GM18867 (cell line): ENCODE data around the gene SYTL4.
A peak's percentile ranks its signal among the peaks of the same experiment; 100 is the strongest.

Source experiments
- ATAC-seq: cut with Tn5 transposase; IDR thresholded peaks from one replicate; pipeline ENCODE4 v1.9.1; 2021; ENCODE audit warnings: mild to moderate bottlenecking, moderate library complexity; ENCODE audit not compliant: unreplicated experiment

The SYTL4 gene

DNA sequence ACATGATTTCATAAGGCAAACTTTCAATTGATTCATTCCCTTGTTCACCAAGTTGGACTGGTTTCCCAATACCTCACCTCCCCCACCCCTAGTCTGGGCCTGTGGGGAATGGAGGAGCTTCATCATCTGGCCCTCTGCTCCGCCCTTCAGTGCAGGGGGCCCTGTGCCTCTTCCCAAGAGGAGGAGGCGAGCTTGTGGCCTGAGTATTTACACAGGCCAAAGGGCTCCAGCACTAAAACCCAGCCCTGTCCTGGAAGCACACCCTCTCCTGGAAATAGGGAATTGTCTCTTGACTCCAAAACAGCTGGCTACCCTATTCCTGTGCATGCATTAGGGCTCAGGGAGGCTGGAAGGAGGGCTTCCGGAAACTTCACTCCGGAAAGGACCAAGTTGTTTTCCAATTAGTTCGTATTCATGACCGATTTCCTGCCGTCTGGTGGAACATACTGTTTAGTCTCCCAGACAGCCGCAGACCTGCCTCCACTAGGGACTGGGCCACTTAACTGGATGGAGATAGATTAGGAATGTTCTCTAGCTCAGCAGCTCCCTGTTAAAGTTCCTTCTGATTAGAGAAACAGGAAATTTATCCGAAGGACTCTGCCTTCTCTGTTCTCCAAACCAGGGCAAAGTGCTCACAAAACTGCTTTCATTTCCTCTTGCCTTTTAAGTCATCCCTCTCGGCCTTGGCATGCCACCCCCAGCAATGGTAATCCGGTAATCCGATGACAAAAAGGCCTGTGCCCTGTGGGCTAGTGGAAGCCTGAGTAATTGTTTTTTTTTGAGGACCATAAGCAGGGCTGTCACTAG is 82.2 kb downstream of the SYTL4 start:
- no peak for ATAC-seq

DNA sequence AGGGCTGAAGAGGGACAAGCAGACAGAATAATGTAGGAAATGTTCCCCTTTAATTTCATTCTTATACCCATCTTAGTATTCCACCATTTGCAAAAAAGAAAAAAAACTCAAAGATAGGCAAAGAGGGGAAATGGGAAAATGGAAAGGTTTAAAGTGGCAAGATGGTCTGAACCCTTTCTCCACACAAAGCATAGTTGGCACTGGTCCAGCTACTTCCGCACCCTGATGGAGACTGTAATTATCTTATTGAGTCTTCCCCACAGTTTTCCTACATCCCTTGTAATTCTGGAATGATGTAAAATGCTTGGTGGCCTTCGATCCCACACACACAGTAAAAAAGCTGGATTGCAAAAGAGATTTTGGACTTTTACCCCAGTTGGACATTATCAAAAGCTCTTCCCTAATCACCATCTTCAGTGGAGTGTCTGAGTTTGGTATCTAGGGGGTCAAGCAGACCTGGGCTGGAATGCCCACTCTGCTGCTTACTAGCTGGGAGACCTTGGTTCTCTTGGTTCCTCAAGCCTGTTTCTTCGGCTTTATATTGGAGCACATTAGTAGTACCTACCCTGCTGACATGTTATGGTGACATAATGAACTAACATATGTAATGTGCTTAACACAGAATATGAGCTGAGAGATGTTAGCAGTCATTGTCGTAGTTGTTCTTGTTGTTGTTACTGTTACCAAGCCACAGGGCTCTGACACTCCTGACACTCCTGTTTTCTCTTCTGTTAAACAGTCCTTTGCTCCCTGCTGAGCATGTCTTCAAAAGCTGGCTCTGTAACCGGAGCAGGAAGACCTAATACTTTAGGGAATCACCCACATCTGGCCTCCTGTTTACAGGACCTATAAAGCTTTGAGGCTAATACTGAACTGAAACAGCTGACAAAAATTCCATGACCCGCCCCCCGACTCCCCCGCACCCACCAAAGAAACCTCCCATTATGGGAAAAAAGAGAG is 83.2 kb downstream of the SYTL4 start:
- ATAC-seq = no peak

DNA sequence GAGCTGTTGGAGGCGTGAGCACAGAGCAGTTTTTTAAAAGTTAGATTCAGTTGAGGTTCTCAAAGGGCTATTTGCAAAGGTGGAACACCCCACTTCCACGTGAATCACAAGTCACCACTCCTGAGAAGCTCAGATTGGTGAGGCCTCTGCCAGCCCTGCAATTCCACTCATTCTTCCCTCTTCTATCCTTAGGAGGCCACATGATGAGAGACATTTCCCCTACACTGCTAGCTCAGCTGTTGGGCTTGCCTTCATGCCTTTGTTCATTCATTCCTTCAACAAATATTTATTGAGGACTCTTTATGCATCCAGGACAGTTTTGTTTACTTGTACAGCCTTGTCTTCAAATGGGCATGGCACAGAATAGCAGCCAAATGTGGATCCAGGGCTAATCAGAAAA is 84.2 kb downstream of the SYTL4 start:
- no peak for ATAC-seq

DNA sequence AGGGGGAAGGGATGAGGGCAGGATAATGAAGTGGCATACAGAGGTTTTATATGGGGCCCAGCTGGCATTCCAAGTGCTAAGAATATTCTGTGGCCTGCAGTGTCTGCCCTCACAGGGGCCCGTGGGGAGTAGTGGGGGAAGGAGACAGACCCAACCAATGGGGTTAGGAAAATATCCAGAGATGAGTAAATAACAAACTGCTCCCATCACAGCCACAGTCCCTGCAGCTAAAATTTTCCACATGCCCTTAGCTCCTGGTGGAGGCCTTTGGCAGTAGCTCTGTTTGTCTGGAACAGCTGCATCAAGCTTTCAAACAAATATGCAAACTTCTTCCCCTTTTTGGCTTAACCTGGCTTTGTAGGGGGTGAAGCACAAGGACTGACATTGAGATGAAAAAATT is 84.8 kb downstream of the SYTL4 start:
- ATAC-seq = no peak

DNA sequence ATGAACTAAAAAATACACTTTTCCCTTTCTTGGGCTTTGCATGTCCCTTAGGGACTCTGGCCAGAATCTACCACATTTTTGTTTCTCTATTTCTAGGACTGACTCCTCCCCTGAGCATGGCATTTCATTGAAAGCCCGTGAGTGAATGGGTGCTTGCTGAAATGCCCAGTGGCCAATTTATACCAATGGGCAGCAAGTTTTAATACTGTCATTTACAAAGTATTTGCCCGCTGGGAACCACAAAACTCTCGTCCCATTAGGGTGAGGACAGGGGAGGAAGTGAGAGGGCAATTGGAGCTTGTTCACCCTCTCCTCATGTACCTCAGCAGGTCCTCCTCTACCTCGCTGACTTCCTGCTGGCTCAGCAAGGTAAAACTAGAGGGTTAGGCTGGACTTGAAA is 86.8 kb downstream of the SYTL4 start:
- no peak for ATAC-seq

DNA sequence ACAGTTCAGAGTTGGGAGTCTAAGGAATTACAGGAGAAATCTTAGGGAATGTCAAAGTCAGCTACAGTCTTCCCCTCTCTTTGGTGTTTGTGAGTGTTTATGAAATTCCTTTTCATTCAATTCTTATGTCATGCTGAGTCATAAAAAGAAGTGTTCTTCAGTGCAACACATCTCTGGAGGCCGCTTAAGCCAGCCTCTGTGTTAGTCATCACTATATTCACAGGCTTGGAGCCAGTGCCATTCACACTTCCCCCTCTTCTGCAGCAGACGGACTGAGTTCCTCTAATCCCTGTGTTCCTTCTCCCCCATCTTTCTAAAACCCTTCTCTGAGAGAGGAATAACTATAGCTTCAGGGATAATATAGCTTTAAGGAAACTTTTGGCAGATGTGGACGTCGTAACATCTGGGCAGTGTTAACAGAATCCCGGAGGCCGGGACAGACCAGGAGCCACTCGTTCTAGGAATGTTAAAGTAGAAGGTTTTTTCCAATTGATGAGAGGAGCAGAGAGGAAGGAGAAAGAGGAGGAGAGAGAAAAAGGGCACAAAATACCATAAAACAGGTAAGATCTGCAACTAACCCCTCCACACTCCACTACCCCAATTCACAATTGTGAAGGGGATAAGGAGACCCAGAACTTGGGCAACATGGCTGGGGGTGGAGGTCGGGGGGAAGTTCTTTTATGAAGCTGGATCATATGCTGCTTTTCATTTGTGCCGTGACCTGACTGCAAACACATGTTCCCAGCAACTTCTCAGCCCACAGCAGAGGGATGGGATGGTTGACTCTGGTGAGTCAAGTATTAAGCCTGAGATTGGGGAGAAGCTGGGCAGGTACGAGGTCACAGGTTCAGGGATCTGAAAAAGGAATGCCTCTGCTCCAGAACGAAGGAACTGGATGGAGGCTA is 87.7 kb downstream of the SYTL4 start, which contains the start of gene SRPX2:
Gene SRPX2, plus strand, starts transcription at position 244 of the 905 bp plus-strand sequence. CDS start 2,124 bp downstream, outside the sequence.
- peak; percentile 58 for ATAC-seq

DNA sequence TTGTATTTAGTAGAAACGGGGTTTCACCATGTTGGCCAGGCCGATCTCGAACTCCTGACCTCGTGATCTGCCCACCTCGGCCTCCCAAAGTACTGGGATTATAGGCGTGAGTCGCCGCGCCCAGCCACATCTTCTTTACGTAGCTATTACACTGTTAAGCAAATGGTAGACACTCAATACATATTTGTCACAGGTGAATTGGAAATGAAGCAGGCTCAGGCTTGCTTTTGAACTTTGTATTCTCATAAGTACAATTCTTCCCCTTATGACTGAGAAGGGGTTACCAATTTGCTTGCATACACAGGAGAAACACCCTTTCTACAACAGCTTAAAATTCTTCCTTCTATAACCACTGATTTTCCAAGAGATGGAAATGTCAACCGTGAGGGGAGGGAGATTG is 88.7 kb downstream of the SYTL4 start:
- ATAC-seq = no peak

DNA sequence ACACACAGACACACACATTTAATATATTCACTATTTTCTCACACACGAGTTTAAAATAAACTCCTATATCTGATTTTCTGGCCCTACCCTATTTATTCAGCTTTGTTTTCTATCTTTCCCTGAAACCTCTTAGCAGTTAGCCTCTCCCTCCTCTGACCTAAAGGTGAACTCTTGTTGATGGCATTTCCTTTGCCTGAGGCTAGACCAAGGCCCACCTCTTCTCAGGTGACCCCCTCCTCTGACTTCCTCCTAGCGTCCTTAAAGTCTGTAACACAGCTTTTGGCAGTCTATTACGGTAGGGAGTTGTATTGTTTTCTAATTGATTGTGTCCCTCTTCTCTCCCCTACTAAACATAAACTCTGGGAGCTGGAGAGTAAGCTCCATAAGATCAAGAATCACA is 89.6 kb downstream of the SYTL4 start:
- no peak for ATAC-seq

DNA sequence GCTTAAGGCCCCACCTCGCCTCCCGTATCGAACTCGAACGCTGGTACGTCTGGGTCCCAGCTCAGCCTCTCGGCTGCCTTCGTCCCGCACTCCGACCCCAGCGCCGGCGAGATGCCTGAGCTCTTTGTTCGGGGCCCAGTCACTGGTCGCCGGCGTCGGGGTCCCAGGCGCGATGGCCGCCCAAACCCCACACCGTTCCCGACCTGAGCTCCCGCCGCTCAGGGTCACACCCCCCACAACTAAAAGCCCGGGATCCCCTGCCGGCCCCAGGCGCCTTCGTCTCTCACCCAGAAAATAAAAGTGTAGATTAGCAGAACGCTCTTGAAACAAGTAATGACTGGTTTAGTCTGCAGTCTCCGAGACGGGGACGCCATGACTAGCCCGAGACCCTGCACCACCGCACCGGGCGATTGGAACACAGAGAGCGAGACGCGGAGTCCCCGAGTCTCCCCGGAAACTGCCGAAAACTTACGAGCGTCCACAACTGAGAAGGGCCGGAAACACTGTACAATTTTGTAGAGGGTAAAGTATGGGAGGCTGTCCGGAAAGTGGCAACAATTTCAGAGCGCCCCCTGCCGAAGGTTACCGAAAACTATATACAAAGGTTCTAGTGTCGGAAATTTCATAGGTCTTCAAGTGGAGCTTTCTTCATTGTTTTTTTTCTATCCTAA is 95.5 kb downstream of the SYTL4 start, which contains the start of gene TSPAN6:
Gene TSPAN6, minus strand, starts transcription at position 486 of the 671 bp plus-strand sequence. Its CDS starts 112 bp downstream, at position 374.
- peak; percentile 92 for ATAC-seq

DNA sequence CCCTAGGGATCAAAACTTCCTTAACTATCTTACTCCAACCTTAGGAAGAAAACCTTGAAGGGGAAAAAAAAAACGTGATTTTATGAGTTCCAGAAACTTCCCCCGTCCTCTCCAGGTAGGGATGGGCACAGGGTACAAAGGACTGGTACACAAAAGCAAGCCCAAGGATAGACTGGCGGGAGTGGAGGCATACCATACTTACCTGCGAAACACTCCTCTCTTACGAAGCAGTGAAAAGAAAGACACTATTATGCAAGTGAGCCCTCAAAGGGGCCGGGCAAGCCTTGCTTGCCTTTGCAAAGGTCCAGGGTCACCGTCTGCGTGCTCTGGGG is 96.0 kb downstream of the SYTL4 start:
- no peak for ATAC-seq

DNA sequence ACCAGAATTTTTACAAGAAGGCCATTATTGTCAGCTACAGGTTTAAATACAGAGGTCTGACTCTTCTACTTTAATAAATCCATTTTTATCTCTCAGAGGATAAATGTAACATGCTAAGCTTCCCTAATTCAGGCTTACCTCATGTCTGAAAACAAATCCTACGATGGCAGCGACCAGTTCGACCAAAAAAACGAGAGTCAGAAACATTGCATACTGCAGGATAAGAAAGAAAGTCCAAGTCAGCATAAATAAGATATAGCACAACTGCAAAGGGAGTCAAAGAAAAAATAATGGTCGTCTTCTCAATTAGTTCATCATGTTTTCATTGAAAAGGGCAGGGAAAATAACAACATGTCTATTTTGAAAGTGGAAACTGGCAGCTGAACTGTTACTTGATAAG is 96.9 kb downstream of the SYTL4 start:
- ATAC-seq = no peak

DNA sequence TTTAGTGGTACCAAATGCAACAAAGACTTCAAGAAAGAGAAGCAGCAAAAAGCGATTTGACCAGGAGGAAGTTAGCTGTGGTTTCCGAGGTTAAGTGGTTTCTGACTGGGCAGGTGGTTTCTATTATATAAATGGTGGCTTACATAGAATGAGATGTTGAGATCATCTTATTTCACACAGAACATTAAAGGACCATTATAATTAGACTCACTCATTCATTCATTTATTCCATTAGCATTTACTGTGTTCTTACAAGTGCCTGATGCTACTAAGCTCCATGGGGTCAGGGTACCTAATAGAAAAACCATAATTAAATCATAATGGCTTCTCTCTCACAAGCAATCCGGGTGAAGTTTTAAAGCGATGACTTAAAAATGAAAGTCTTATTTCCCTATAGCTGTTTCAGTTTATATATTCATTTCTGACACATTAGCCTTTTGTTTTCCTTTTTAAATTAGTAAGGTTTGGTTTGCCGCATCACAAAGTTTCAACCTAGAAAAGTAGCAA is 105.9 kb downstream of the SYTL4 start:
- ATAC-seq = peak; percentile 93
